GM19099 (cell line): ENCODE data around the gene LYST.

Experiments used
- POLR2A ChIP-seq: IDR thresholded peaks from 3 replicates; pipeline ENCODE4 v1.6.1; 2011; ENCODE audit warnings: low read depth; ENCODE audit not compliant: insufficient read length; ENCODE audit errors: extremely low read depth

LYST gene

GRCh38 chr1:235724730-235725129, 142.0 kb downstream of the LYST start:
- TF ChIP-seq POLR2A, result no peak

- no peak for TF ChIP-seq POLR2A
Measured at GRCh38 chr1:235722858-235723257, 143.8 kb downstream of the LYST start.

GRCh38 chr1:235721982-235722381, 144.7 kb downstream of the LYST start:
- TF ChIP-seq POLR2A, result no peak

DNA sequence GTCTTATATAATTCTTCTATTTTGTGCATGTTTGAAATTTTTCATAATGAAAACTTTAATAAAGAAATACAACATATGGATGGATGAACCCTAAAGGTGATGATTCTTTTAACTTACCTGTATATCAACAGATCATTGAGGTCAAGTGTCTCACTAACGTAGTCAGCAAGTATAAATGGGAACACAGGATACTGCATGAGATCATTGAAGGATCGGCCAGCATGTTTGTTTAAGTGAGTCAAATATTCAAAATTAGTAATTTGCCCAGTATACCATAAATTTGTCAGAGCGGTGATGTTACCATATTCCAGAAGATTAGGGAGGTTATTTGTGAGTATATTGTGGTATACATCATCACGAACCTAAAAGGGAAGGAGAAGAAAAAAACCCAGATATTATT, 146.2 kb downstream of the LYST start:
- TF ChIP-seq POLR2A, result no peak

DNA sequence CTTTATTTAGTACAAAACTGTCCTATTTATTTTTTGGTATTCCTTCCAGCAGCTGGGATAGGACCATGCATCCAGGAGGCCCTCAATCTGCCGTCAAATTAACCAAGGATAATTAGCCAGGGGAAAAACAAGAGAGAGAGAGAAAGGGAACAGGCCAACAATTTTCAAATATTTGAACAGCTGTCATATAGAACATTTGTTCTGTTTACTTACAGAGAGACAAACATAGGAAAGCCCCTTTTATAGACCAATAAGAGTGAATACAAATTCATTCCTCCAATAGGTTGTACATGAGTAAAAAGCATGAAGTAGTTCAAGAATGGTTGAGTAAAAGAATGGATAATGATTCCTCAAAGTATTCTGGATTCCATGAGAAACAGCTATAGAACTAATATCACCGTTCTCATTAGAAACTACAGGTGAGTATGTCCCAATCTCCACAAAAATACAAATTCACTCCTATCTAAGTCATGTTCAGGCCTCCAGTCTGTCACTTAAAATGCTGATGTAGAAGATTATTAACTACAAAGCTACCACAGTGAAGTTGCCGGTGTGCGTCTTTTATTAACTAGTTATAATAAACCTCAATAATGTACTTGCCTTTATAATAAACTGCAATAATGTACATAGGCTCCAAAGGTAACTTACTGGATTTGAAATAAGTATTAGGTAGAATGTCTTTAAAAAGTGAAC, 152.4 kb downstream of the LYST start:
- TF ChIP-seq POLR2A, result no peak

DNA sequence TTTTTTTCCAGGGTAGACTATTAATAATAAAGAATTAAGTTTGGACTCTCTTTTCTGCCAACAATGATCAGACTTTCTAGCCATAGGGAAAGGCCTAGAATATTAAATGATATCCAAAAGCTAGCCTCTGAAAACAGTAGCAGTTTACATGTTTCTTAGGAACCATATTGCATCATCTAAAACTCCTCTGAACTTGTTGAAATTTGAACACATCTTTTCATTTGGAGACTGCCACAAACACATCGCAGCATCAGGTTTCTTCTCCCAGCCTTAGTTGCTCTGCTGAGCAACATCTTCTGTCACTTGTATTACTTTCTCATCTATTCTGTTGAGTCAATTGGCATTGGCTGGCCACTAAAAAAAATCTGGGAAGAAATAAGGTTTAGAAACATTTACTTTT, 153.9 kb downstream of the LYST start:
- no peak for TF ChIP-seq POLR2A

- no peak for TF ChIP-seq POLR2A
Measured at GRCh38 chr1:235710687-235711086, 156.0 kb downstream of the LYST start.

DNA sequence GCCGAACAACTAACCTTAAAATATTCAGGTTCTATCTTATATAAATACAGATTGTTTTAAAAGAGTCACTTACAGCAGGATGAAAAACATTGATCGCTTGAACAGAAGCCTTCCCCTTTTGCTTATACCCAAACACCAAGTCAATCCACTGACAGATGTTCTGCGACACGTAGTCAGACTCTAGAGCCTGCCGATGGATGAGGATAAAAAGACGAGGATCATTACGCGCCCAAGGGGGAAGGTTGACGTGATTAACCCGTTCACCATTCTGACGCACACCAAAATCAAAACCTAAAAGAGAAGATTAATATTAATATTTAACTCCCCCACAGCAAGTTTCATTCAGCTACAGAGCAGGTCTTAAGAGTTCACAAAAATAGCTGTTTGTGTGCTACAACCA, 157.7 kb downstream of the LYST start:
- TF ChIP-seq POLR2A, result no peak

DNA sequence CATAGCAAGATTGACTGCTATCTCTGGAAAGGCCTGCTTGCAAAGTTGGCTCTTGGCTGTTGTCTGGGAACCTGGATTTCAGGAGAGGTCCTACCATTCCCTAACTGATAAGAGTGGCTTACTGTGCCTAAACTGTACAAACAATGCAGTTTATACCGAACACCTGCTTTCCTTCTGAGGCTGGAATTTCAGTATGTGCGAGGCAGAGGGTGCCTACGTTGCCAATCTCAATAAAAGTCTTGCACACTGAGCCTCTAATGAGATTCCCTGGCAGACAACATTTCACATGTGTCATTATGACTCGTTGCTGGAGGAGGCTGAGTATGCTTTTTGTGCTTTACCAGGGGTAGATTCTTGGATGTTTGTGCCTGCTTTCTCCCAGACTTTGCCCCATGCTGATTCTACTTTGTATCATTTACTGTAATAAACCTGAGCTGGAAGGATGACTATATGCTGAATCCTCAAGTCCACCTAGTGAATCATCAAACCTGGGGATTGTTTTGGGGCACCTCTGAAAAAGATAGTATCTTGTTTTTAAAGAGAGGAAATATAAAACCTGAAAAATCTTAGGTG, 158.2 kb downstream of the LYST start:
- TF ChIP-seq POLR2A, result no peak

DNA sequence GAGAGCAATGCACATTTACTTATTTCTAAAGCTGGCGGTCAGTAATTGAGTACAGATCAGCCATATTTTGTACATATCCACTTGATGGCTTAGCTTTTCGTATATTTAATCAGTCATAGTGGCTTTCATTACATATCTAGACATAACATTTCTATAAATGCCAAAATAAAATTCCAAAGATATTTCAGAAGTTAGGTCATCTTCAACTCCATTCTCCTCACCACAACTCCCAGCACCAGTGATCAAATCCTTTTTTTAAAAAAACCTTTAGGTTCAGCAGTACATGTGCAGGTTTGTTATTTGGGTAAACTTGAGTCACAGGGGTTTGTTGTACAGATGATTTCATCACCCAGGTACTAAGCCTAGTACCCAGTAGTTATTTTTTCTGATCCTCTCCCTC, 163.2 kb downstream of the LYST start:
- TF ChIP-seq POLR2A, result no peak

DNA sequence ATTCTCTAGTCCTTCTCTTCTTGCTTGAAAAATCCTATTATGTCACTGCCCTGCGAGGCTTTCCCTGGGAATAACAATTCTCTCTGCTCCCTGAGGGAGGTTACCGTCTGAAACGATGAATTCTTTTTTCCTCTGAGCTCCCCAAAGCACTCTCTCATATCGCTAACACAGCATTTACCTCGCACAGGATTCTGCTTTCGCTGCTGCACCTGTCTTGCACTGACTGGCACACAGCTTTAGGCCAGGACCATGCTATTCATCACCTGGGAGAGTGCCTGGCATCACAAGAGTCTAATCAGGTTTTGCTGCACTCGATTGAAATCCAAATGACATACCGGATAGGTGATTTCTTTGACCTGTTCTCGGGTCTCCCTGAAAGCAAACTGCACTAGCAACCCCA, 164.3 kb downstream of the LYST start:
- no peak for TF ChIP-seq POLR2A

DNA sequence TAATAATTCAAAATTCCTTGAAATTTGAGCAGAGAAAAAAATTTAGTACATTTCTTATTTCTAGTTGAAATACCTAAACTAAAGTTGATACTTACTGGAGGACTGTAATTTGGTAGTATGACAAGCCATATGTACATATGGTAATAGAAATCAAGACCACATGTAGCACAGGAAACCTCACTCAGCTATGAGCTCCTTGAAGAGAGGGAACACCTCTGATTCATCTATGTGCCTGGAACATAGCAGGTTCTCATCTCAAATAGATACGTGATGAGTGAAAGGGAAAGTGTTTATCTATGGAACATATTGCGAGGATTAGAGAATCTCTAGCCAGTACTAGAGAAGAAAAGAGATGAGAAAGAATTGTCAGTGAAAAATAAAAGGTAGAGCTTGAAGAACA, 169.2 kb downstream of the LYST start:
- TF ChIP-seq POLR2A, result no peak

GRCh38 chr1:235689356-235689755, 177.3 kb downstream of the LYST start:
- TF ChIP-seq POLR2A, result no peak

- TF ChIP-seq POLR2A, result no peak
Measured at GRCh38 chr1:235688096-235688495, 178.6 kb downstream of the LYST start.

GRCh38 chr1:235683653-235684052, 183.1 kb downstream of the LYST start:
- TF ChIP-seq POLR2A, result no peak

- TF ChIP-seq POLR2A, result no peak
Measured at GRCh38 chr1:235682216-235682615, 184.5 kb downstream of the LYST start.

- TF ChIP-seq POLR2A, result no peak
Measured at GRCh38 chr1:235679644-235680043, 187.1 kb downstream of the LYST start.
